Spleen (tissue), 11 donors: ENCODE data around the gene FNDC1. TPM values are rescaled to one million over a fixed set of nuclear protein-coding genes. Genes with fewer than 3 reads are reported as not detected.

ENCODE experiments used
- DNase-seq: peaks from one replicate; pipeline ENCODE4 v3.0.0-alpha.2; 2020
- H3K27ac ChIP-seq, 8 donors: fragments of 200-600 bp; sonication (generic) in 7 of 8; 1 replicate in 4 of 8; 2 replicates in 4 of 8; pipeline versions ENCODE4 v1.5.0 to v1.8.0; 2016 to 2021; ENCODE audit warnings: inconsistent platforms in 4 of 8, mild to moderate bottlenecking in 4 of 8, moderate library complexity in 1 of 8
- H3K27me3 ChIP-seq, 7 donors: fragments of 200-600 bp; sonication (generic) in 6 of 7; replicated peaks in 1 of 7; 1 replicate in 4 of 7; 2 replicates in 3 of 7; pipeline versions ENCODE4 v1.5.0 to v1.8.0; 2016 to 2021; ENCODE audit warnings: inconsistent platforms in 3 of 7, mild to moderate bottlenecking in 1 of 7
- H3K36me3 ChIP-seq, 6 donors: fragments of 200-600 bp; sonication (generic) in 5 of 6; 1 replicate in 4 of 6; 2 replicates in 2 of 6; pipeline versions ENCODE4 v1.5.0 to v1.8.0; 2016 to 2021; ENCODE audit warnings: inconsistent platforms in 2 of 6
- H3K4me1 ChIP-seq, 6 donors: fragments of 200-600 bp; sonication (generic) in 5 of 6; 1 replicate in 3 of 6; 2 replicates in 3 of 6; pipeline versions ENCODE4 v1.5.0 to v1.8.0; 2016 to 2021; ENCODE audit warnings: inconsistent platforms in 3 of 6
- H3K4me3 ChIP-seq, 8 donors: fragments of 200-600 bp; sonication (generic) in 7 of 8; 1 replicate in 4 of 8; 2 replicates in 4 of 8; pipeline versions ENCODE4 v1.5.0 to v1.8.0; 2016 to 2021; ENCODE audit warnings: inconsistent platforms in 4 of 8, mild to moderate bottlenecking in 4 of 8, moderate library complexity in 2 of 8
- H3K9me3 ChIP-seq, 8 donors: fragments of 200-600 bp; sonication (generic) in 7 of 8; 1 replicate in 4 of 8; 2 replicates in 4 of 8; pipeline versions ENCODE4 v1.5.0 to v1.8.0; 2016 to 2021; ENCODE audit warnings: inconsistent platforms in 4 of 8
- CTCF ChIP-seq, 11 experiments: fragments of 200-600 bp in 7 of 11; fragments of 450-650 bp in 4 of 11; sonication (generic) in 4 of 11; IDR thresholded peaks in 8 of 11; conservative IDR thresholded peaks in 3 of 11; 1 replicate in 7 of 11; 2 replicates in 4 of 11; pipeline versions ENCODE4 v1.4.0 to v1.8.0; 2016 to 2021; ENCODE audit warnings: antibody characterized with exemption in 11 of 11, inconsistent platforms in 4 of 11, mild to moderate bottlenecking in 1 of 11
- POLR2A ChIP-seq, 3 donors: fragments of 450-650 bp; IDR thresholded peaks; one replicate each; pipeline ENCODE4 v1.5.1; 2017; ENCODE audit warnings: antibody characterized with exemption in 3 of 3, mild to moderate bottlenecking in 1 of 3
- POLR2AphosphoS5 ChIP-seq, 3 donors: sonication (generic); formaldehyde crosslinking; IDR thresholded peaks; one replicate each; pipeline ENCODE4 v1.5.1; 2017; ENCODE audit warnings: antibody characterized with exemption in 3 of 3
- WGBS, 5 donors: extraction: QIAGEN DNeasy Blood & Tissue Kit in 3 of 5; methylation state at CpG; one replicate each; pipeline versions ENCODE4 v1.1.5 to v1.1.7; 2013 to 2018; 5-methylcytosine and 5-hydroxymethylcytosine counted together
- intact Hi-C: fragments of 100-400 bp; cut with DNase I; formaldehyde crosslinking; loops from one replicate; pipeline ENCODE4 v1.15.0; 2023; ENCODE audit warnings: low total_unique reads
- polyA plus RNA-seq, 3 donors: library from polyadenylated mRNA; stranded (reverse); fragments of 200-250 nt; gene quantifications; one replicate each; pipeline ENCODE4 v1.2.1, GENCODE V29; 2013
- total RNA-seq, 7 donors: library from RNA; depleted of rRNA in 3 of 7; stranded (reverse); fragments of >200 nt in 3 of 7; fragmentation: NEBNext Ultra II Directional in 4 of 7; extraction: Animal tissue kit (Norgen Biotek cat#: 25700) in 4 of 7; gene quantifications; one replicate each; pipeline versions ENCODE4 v1.1.0 to v1.2.1, GENCODE V29; 2016 to 2021
- donor health status: healthy with polysubstance abuse.
- donor health status: DM: no; HTN: no; CAD: no; lungs with moderate emphysema.
- donor health status: DM: no; HTN: no; CAD: no.
- donor health status: Bipolar disorder and iron deficiency.
- donor health status: healthy.
- donor health status: DM: no; HTN: no; CAD: no.
- donor health status: DM: yes; HTN: yes; CAD: no.

The FNDC1 gene
- total and polyA plus RNA-seq, 10 donors: 0.03 to 1.2 (median 0.29) TPM

- H3K9me3 ChIP-seq: no peaks in the 10 kb centered on the region
- H3K27ac ChIP-seq: no peak overlapping the region
- no peak overlapping the region for H3K4me3 ChIP-seq
- intact Hi-C loops: no loop called here
- no peak for DNase-seq
- no peaks in the 10 kb centered on the region for H3K27me3 ChIP-seq
- WGBS, 5 donors: 72 to 95% (median 82%) methylated on average over 4 of the region's 4 CpGs
- H3K4me1 ChIP-seq: no peaks in the 10 kb centered on the region
- TF ChIP-seq CTCF (IDR thresholded peaks at IDR 0.05 in 8 of 11, conservative IDR thresholded peaks at IDR 0.05 in 3 of 11) (no peak), POLR2A (IDR thresholded peaks at IDR 0.05) (no peak), POLR2AphosphoS5 (IDR thresholded peaks at IDR 0.05) (no peak)
- no peaks in the 10 kb centered on the region for H3K36me3 ChIP-seq
Measured at GRCh38 chr6:159260208-159260607, 91.0 kb downstream of the FNDC1 start.

DNA sequence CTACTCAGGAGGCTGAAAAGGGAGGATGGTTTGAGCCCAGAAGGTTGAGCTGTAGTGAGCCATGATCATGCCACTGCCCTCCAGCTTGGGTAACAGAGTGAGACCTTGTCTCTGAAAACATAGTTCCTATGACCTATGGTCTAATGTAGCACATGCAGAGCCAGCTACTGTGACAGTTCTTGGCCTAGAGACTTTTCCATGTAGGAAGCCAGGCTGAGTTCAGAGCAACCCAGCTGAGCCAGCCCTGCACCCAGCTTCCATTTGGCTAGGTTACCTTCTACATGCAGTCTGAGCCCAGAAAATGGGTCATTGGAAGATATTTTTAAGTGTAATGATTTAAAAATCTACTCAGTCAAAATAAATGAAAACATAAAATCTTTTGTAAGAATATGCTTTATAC lies 92.8 kb downstream of the FNDC1 start:
- no peaks in the 10 kb centered on the region for H3K27me3 ChIP-seq
- intact Hi-C loops: no loop called here
- H3K9me3 ChIP-seq: no peaks in the 10 kb centered on the region
- H3K36me3 ChIP-seq: no peaks in the 10 kb centered on the region
- no peak overlapping the region for H3K4me3 ChIP-seq
- DNase-seq: no peak
- H3K27ac ChIP-seq: no peak overlapping the region
- TF ChIP-seq POLR2A (IDR thresholded peaks at IDR 0.05): no peak
- no peaks in the 10 kb centered on the region for H3K4me1 ChIP-seq

- Histone ChIP-seq H3K4me1 (no peaks in the 10 kb centered on the region), H3K27ac (no peak overlapping the region), H3K36me3 (no peaks in the 10 kb centered on the region), H3K9me3 (no peaks in the 10 kb centered on the region), H3K4me3 (no peak overlapping the region), H3K27me3 (no peaks in the 10 kb centered on the region)
- 74 to 93% (median 85%) methylated on average over 2 of the region's 2 CpGs for WGBS, 5 donors
- TF ChIP-seq POLR2AphosphoS5 (IDR thresholded peaks at IDR 0.05) (no peak), CTCF (IDR thresholded peaks at IDR 0.05 in 8 of 11, conservative IDR thresholded peaks at IDR 0.05 in 3 of 11) (no peak), POLR2A (IDR thresholded peaks at IDR 0.05) (no peak)
- intact Hi-C loops: no loop called here
- DNase-seq: no peak
Measured at GRCh38 chr6:159262586-159262985, 93.4 kb downstream of the FNDC1 start.

DNA sequence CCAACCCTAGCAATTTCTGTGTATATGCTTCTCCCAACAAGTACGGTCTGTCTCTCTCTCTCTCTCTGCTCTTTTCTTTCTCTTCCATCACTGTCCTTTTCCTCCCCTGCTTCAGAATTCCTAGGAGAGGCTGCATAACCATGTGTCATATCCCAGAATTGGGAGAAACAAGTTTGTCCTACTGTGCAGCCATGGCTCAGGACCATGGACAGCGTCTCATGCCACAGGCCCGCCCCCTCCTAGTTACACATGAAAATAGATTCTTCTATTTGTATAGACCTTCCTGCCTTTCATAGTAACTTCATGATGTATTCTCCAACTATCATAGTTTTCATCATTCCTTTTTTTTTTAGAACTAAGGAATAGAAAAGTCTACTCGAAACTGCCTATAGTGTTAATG lies 98.0 kb downstream of the FNDC1 start:
- 48 to 64% (median 56%) methylated on average over 4 of the region's 4 CpGs for WGBS, 5 donors
- Histone ChIP-seq H3K4me3 (no peak overlapping the region), H3K4me1 (no peaks in the 10 kb centered on the region), H3K27ac (no peak overlapping the region), H3K27me3 (no peaks in the 10 kb centered on the region), H3K9me3 (no peaks in the 10 kb centered on the region), H3K36me3 (no peaks in the 10 kb centered on the region)
- no peak for DNase-seq
- intact Hi-C loops: no loop called here
- TF ChIP-seq POLR2AphosphoS5 (IDR thresholded peaks at IDR 0.05) (no peak), POLR2A (IDR thresholded peaks at IDR 0.05) (no peak), CTCF (IDR thresholded peaks at IDR 0.05 in 8 of 11, conservative IDR thresholded peaks at IDR 0.05 in 3 of 11) (no peak)

GRCh38 chr6:159268511-159268910 lies 99.3 kb downstream of the FNDC1 start:
- WGBS, 5 donors: 86 to 95% (median 91%) methylated on average over 1 of the region's 1 CpG
- TF ChIP-seq POLR2AphosphoS5 (IDR thresholded peaks at IDR 0.05) (no peak), CTCF (IDR thresholded peaks at IDR 0.05 in 8 of 11, conservative IDR thresholded peaks at IDR 0.05 in 3 of 11) (no peak), POLR2A (IDR thresholded peaks at IDR 0.05) (no peak)

More at GRCh38 chr6:159268511-159268910, 99.3 kb downstream of the FNDC1 start:
- no peaks in the 10 kb centered on the region for H3K4me1 ChIP-seq
- H3K9me3 ChIP-seq: no peaks in the 10 kb centered on the region
- intact Hi-C loops: no loop called here
- no peak overlapping the region for H3K4me3 ChIP-seq
- no peak overlapping the region for H3K27ac ChIP-seq
- H3K36me3 ChIP-seq: no peaks in the 10 kb centered on the region
- H3K27me3 ChIP-seq: no peaks in the 10 kb centered on the region
- no peak for DNase-seq
